K562 (cell line): ENCODE measurements around the gene HEXIM1. TPM values are rescaled to one million over a fixed set of nuclear protein-coding genes. Genes with fewer than 3 reads are reported as not detected.
A peak's percentile ranks its signal among the peaks of the same experiment; 100 is the strongest.

ENCODE experiments used
- ATAC-seq: fragments of 200-7000 bp; cut with Tn5 transposase; 3 replicates; pipeline ENCODE4 v1.9.1; 2020; ENCODE audit warnings: moderate library complexity
- BruUV-seq: library from RNA; stranded (reverse); fragments of 400-500 nt; replicated peaks from 2 replicates; lab custom pipeline; 2021; lab: Mats Ljungman, UMichigan
- CTCF ChIA-PET: fragments of 300-600 bp; formaldehyde crosslinking; extraction: SDS; loops from one replicate; lab custom pipeline; 2021; ENCODE audit warnings: low intra/inter-chr PET ratio; lab: Yijun Ruan, JAX
- POLR2A ChIA-PET: fragments of 300-600, 350-650 bp; sonication (Branson Sonifier 250); formaldehyde crosslinking; extraction: SDS; loops from one replicate; lab custom pipeline; 2021; ENCODE audit warnings: antibody characterized with exemption, inconsistent platforms; lab: Yijun Ruan, JAX
- DNase-seq, 4 experiments: peaks; one replicate each; pipeline versions ENCODE4 v3.0.0 to v3.0.0-alpha.2; 2011 to 2018; ENCODE audit warnings: low spot score in 3 of 4, mixed read lengths in 3 of 4; ENCODE audit errors: extremely low read depth in 1 of 4
- FAIRE-seq: peaks from 2 replicates; lab custom pipeline; 2011; peaks lifted over from hg19 to GRCh38; lab: Jason Lieb, UNC
- H2AFZ ChIP-seq: 2 replicates; pipeline ENCODE4 v1.6.0; 2011; ENCODE audit warnings: low read depth, low read length, control low read depth, inconsistent platforms
- H3K27ac ChIP-seq: fragments of 200-600 bp; 3 replicates; pipeline ENCODE4 v1.8.0; 2011; ENCODE audit warnings: low read depth, mild to moderate bottlenecking, control low read depth, inconsistent platforms, low read length, moderate library complexity, mixed read lengths; ENCODE audit errors: extremely low read depth
- H3K27me3 ChIP-seq, 2 experiments: fragments of 300-600 bp in 1 of 2; 2 replicates in 1 of 2; 3 replicates in 1 of 2; pipeline versions ENCODE4 v1.6.0 to v1.8.0; 2011; ENCODE audit warnings: inconsistent platforms in 2 of 2, low read length in 2 of 2, mild to moderate bottlenecking in 1 of 2, mixed read lengths in 1 of 2, moderate library complexity in 1 of 2; ENCODE audit not compliant: control insufficient read depth in 2 of 2, insufficient read depth in 2 of 2
- H3K36me3 ChIP-seq: fragments of 300-600 bp; 3 replicates; pipeline ENCODE4 v1.8.0; 2011; ENCODE audit warnings: mild to moderate bottlenecking, low read length, inconsistent platforms; ENCODE audit not compliant: control insufficient read depth, insufficient read depth
- H3K4me1 ChIP-seq, 2 experiments: fragments of 200-600 bp in 1 of 2; replicated peaks in 1 of 2; 2 replicates in 1 of 2; 3 replicates in 1 of 2; pipeline versions ENCODE4 v1.5.1 to v1.8.0; 2011; ENCODE audit warnings: inconsistent platforms in 2 of 2, low read length in 2 of 2, mild to moderate bottlenecking in 1 of 2, mixed read lengths in 1 of 2, moderate library complexity in 1 of 2; ENCODE audit not compliant: control insufficient read depth in 2 of 2, insufficient read depth in 2 of 2
- H3K4me2 ChIP-seq: 2 replicates; pipeline ENCODE4 v1.6.1; 2011; ENCODE audit warnings: low read length, control low read depth, inconsistent platforms, mixed read lengths; ENCODE audit not compliant: insufficient read depth
- H3K4me3 ChIP-seq: fragments of 200-600 bp; sonication (generic), shearing (Covaris generic); 2 replicates; pipeline ENCODE4 v1.5.1; 2016; ENCODE audit warnings: control low read depth, inconsistent platforms
- H3K79me2 ChIP-seq: fragments of 200-600 bp; 3 replicates; pipeline ENCODE4 v1.8.0; 2011; ENCODE audit warnings: low read length, inconsistent platforms; ENCODE audit not compliant: control insufficient read depth, insufficient read depth
- H3K9ac ChIP-seq, 2 experiments: 2 replicates each; pipeline versions ENCODE4 v1.6.0 to v1.6.1; 2011; ENCODE audit warnings: low read depth in 2 of 2, low read length in 2 of 2, control low read depth in 1 of 2, inconsistent platforms in 1 of 2, mild to moderate bottlenecking in 1 of 2, mixed read lengths in 1 of 2; ENCODE audit not compliant: insufficient read depth in 1 of 2
- H3K9me1 ChIP-seq: one replicate; pipeline ENCODE4 v1.6.0; 2011; ENCODE audit warnings: inconsistent platforms, mild to moderate bottlenecking, low read length, moderate library complexity; ENCODE audit not compliant: control insufficient read depth, insufficient read depth
- H3K9me3 ChIP-seq: replicated peaks from 2 replicates; pipeline ENCODE4 v1.5.1; 2011; ENCODE audit warnings: low read depth, low read length, inconsistent platforms; ENCODE audit not compliant: control insufficient read depth, insufficient read depth
- H4K20me1 ChIP-seq: replicated peaks from 2 replicates; pipeline ENCODE4 v1.6.1; 2011; ENCODE audit warnings: low read length, inconsistent platforms, mixed read lengths; ENCODE audit not compliant: control insufficient read depth, insufficient read depth
- AFF4 ChIP-seq: sonication (generic); formaldehyde crosslinking; IDR thresholded peaks from 2 replicates; pipeline ENCODE4 v1.8.0; 2023; ENCODE audit warnings: mild to moderate bottlenecking, missing genetic modification reagents
- COPS2 ChIP-seq: fragments of 450-650 bp; conservative IDR thresholded peaks from 2 replicates; pipeline ENCODE4 v1.6.1; 2016; ENCODE audit warnings: mild to moderate bottlenecking, moderate library complexity
- HDAC6 ChIP-seq: IDR thresholded peaks from 2 replicates; pipeline ENCODE4 v1.6.1; 2012; ENCODE audit warnings: low read depth, mild to moderate bottlenecking, control low read depth, inconsistent platforms, low read length, moderate library complexity
- KDM1A ChIP-seq, 2 experiments: fragments of 450-650 bp; IDR thresholded peaks; 2 replicates each; pipeline ENCODE4 v1.6.1; 2016; ENCODE audit warnings: mild to moderate bottlenecking in 2 of 2
- MAFK ChIP-seq: IDR thresholded peaks from 2 replicates; pipeline ENCODE4 v1.6.1; 2011; ENCODE audit warnings: low read length, improper control_type of control experiment
- PCBP1 ChIP-seq: fragments of 200-400 bp; formaldehyde crosslinking; IDR thresholded peaks from 2 replicates; pipeline ENCODE4 v1.6.1; 2018; ENCODE audit warnings: mild to moderate bottlenecking, low read depth, low read length; ENCODE audit not compliant: poor library complexity, severe bottlenecking
- RAD21 ChIP-seq, 2 experiments: fragments of 250-450 bp in 1 of 2; fragments of 450-650 bp in 1 of 2; sonication (Bioruptor Pico) in 1 of 2; formaldehyde crosslinking in 1 of 2; IDR thresholded peaks in 1 of 2; conservative IDR thresholded peaks in 1 of 2; 2 replicates each; pipeline versions ENCODE4 v1.4.0 to v1.8.0; 2020 to 2022; ENCODE audit warnings: mild to moderate bottlenecking in 2 of 2, moderate library complexity in 1 of 2
- SPI1 ChIP-seq: IDR thresholded peaks from 2 replicates; pipeline ENCODE4 v1.6.1; 2011; ENCODE audit warnings: low read depth, low read length, control low read depth, borderline replicate concordance
- TSC22D4 ChIP-seq: fragments of 450-650 bp; IDR thresholded peaks from 2 replicates; pipeline ENCODE4 v1.6.1; 2016; ENCODE audit warnings: missing genetic modification characterization, missing biosample characterization, control low read depth
- ZBTB33 ChIP-seq: sonication (generic); formaldehyde crosslinking; IDR thresholded peaks from 2 replicates; pipeline ENCODE4 v1.8.1; 2023; ENCODE audit warnings: mild to moderate bottlenecking, missing genetic modification reagents
- ZNF146 ChIP-seq: IDR thresholded peaks from one replicate; pipeline ENCODE4 v1.6.1; 2018; ENCODE audit warnings: missing compliant biosample characterization; ENCODE audit not compliant: unreplicated experiment
- ZNF398 ChIP-seq: fragments of 250-450 bp; sonication (Bioruptor Pico); IDR thresholded peaks from 2 replicates; pipeline ENCODE4 v1.8.0; 2021; ENCODE audit warnings: moderate library complexity, mild to moderate bottlenecking, inconsistent platforms
- WGBS: fragments of 100-300 bp; shearing (Covaris generic); methylation state at CpG from one replicate; pipeline ENCODE4 v1.1.6; 2016; ENCODE audit warnings: low coverage, mixed read lengths; ENCODE audit not compliant: insufficient coverage; ENCODE audit errors: missing lambda C conversion rate; 5-methylcytosine and 5-hydroxymethylcytosine counted together
- in situ Hi-C: fragments of 300-500 bp; cut with MboI; formaldehyde crosslinking; loops from 4 replicates; pipeline ENCODE4 v1.15.0; 2018; ENCODE audit warnings: inconsistent platforms, mixed read lengths
- intact Hi-C: fragments of 100-400 bp; cut with micrococcal nuclease; formaldehyde crosslinking; loops from 2 replicates; pipeline ENCODE4 v1.14.2; 2022
- polyA plus RNA-seq, 8 experiments: library from polyadenylated mRNA; depleted of rRNA in 4 of 8; stranded (reverse) in 5 of 8; unstranded in 3 of 8; fragments of >200 nt; fragmentation: Nextera tagmentation in 2 of 8; fragmentation: Illumina TruSeq in 1 of 8; extraction: Ambion mirVana in 2 of 8; extraction: Trizol in 1 of 8; gene quantifications; 2 replicates each; pipeline versions ENCODE4 v1.2.1 to v1.2.3, GENCODE V29; 2011 to 2014; ENCODE audit warnings: inconsistent platforms in 1 of 8, missing spikeins in 1 of 8
- total RNA-seq, 7 experiments: library from RNA; depleted of rRNA in 6 of 7; stranded (reverse); fragments of >200 nt in 6 of 7; fragmentation: Illumina TruSeq in 2 of 7; extraction: Trizol in 2 of 7; gene quantifications; 2 replicates each; pipeline versions ENCODE4 v1.2.1 to v1.2.3, GENCODE V29; 2011 to 2021; ENCODE audit warnings: low replicate concordance in 1 of 7
- TF ChIP-seq, protein P1 (sequence below): fragments of 450-650 bp; formaldehyde crosslinking; conservative IDR thresholded peaks from 2 replicates; pipeline ENCODE4 v1.4.0; 2022; ENCODE audit warnings: mild to moderate bottlenecking, missing genetic modification characterization

The HEXIM1 gene
- total and polyA plus RNA-seq, 9 of the 15 experiments (the other 6 are each of a cell fraction or from before 2014, with no cell fraction given): 1.4 to 28.3 (median 9.1) TPM

DNA sequence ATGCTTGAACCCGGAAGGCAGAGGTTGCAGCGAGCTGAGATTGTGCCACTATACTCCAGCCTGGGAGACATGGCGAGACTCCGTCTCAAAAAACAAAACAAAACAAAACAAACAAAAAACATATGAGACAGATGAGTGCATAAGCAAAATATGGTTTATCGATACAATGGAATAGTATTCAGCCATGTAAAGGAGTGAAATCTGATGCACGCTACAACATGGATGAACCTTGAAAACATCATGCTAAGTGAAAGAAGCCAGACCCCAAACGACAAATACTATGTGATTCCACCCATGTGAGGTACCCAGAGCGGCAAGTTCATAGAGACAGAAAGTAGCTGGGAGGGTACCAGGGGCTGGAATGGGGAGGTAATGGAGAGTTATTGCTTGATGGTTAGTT, 22.8 kb upstream of the HEXIM1 start:
- Histone ChIP-seq H3K4me1 (peaks cover 41 to 54% of the 10 kb centered on the region in 2 experiments), H3K4me3 (no peak overlapping the region), H3K27ac (no peak overlapping the region; the same call in 2 of the 3 replicates), H3K4me2 (no peak overlapping the region), H3K79me2 (no peaks in the 10 kb centered on the region; the same call in 2 of the 3 replicates), H4K20me1 (0 out of 2 replicates have a peak, but pooled peaks cover 6% of the 10 kb centered on the region), H3K9me1 (no peaks in the 10 kb centered on the region), H3K9ac (no peak overlapping the region), H3K36me3 (no peaks in the 10 kb centered on the region), H3K27me3 (no peaks in the 10 kb centered on the region), H3K9me3 (no peaks in the 10 kb centered on the region), H2AFZ (no peak overlapping the region)
- no peak for ATAC-seq
- ChIA-PET CTCF (no interaction called here), POLR2A (interaction anchor here (0.6 kb wide), 1 partner anchor 219 kb away, joined by 3 read pairs; no protein-coding TSS in a partner anchor)
- peak; percentile 54 for FAIRE-seq
- WGBS: 88% methylated on average over 8 of the region's 8 CpGs
- BruUV-seq: no TSS peak
- DNase-seq: no peak
- intact Hi-C loops: loop anchor here (10.0 kb wide), 1 partner anchor 111 kb away; no protein-coding TSS in a partner anchor
- in situ Hi-C loops: no loop called here
- TF ChIP-seq PCBP1: no peak
- no peak for TF ChIP-seq AFF4 (CRISPR knock-in tag)
- TF ChIP-seq ZNF146 (CRISPR knock-in tag): peak; percentile 92
- TF ChIP-seq, protein P1, sequence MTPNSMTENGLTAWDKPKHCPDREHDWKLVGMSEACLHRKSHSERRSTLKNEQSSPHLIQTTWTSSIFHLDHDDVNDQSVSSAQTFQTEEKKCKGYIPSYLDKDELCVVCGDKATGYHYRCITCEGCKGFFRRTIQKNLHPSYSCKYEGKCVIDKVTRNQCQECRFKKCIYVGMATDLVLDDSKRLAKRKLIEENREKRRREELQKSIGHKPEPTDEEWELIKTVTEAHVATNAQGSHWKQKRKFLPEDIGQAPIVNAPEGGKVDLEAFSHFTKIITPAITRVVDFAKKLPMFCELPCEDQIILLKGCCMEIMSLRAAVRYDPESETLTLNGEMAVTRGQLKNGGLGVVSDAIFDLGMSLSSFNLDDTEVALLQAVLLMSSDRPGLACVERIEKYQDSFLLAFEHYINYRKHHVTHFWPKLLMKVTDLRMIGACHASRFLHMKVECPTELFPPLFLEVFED (CRISPR knock-in tag): no peak
- no peak for TF ChIP-seq ZBTB33 (CRISPR knock-in tag)
- no peak for TF ChIP-seq MAFK
- TF ChIP-seq TSC22D4 (tag): no peak
- TF ChIP-seq ZNF398 (CRISPR knock-in tag): no peak
- peak; percentile 10 to 27; a peak in 2 of 4 replicates for TF ChIP-seq KDM1A (IDR thresholded peaks at IDR 0.05)
- TF ChIP-seq SPI1: no peak
- no peak for TF ChIP-seq RAD21 (CRISPR knock-in tag; conservative IDR thresholded peaks at IDR 0.05 in 1 of 2, IDR thresholded peaks at IDR 0.05 in 1 of 2)
- TF ChIP-seq COPS2: no peak
- no peak for TF ChIP-seq HDAC6
